Endothelial cell of umbilical vein (primary cell): ENCODE data around the gene CEACAM21.

ENCODE experiments used
- POLR2AphosphoS5 ChIP-seq: IDR thresholded peaks from 2 replicates; pipeline ENCODE4 v1.6.1; 2012; ENCODE audit warnings: low read depth, mild to moderate bottlenecking, control low read depth, low read length, moderate library complexity; ENCODE audit not compliant: insufficient read depth
- TF ChIP-seq, protein P1 (sequence below), 2 donors: IDR thresholded peaks; 1 replicate in 1 of 2; 2 replicates in 1 of 2; pipeline ENCODE4 v1.5.1; 2011; ENCODE audit warnings: low read length in 2 of 2, mild to moderate bottlenecking in 2 of 2, moderate library complexity in 2 of 2, control low read depth in 1 of 2, inconsistent platforms in 1 of 2, low read depth in 1 of 2; ENCODE audit not compliant: insufficient read depth in 1 of 2; ENCODE audit errors: extremely low read depth in 1 of 2

DNA sequence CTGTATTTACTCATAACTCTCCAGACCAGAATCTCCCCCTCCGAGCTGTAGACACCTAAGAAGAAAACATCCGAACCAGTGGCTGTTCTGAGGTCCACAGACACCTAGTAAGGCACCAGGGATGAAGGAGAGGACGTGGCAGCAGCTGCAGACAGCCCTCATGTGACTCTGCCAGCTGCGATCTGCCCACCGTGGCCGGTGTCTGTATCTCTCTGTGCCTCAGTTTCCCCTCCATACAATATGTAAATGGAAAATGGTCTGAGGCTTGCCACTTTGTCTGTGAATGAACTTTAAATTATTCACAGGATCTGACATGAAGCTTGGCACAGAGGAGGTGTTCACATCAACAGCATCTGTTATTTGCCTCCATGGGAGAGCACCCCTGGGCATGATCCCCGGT, 48.5 kb downstream of the CEACAM21 start:
- TF ChIP-seq, protein P1, sequence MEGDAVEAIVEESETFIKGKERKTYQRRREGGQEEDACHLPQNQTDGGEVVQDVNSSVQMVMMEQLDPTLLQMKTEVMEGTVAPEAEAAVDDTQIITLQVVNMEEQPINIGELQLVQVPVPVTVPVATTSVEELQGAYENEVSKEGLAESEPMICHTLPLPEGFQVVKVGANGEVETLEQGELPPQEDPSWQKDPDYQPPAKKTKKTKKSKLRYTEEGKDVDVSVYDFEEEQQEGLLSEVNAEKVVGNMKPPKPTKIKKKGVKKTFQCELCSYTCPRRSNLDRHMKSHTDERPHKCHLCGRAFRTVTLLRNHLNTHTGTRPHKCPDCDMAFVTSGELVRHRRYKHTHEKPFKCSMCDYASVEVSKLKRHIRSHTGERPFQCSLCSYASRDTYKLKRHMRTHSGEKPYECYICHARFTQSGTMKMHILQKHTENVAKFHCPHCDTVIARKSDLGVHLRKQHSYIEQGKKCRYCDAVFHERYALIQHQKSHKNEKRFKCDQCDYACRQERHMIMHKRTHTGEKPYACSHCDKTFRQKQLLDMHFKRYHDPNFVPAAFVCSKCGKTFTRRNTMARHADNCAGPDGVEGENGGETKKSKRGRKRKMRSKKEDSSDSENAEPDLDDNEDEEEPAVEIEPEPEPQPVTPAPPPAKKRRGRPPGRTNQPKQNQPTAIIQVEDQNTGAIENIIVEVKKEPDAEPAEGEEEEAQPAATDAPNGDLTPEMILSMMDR (IDR thresholded peaks at IDR 0.05; ENCODE audit: extremely low read depth in 1 of 2, insufficient read depth in 1 of 2, low read depth in 1 of 2, low read length in 2 of 2) = no peak
- no peak for TF ChIP-seq POLR2AphosphoS5
